Suprapubic skin (tissue), 4 donors: ENCODE data around the gene SLC30A7. TPM values are rescaled to one million over a fixed set of nuclear protein-coding genes. Genes with fewer than 3 reads are reported as not detected.
"Not testable (repeated sequence)": the region's sequence is repeated elsewhere in the genome, so short reads cannot be mapped to it uniquely, and the experiment has no call there.

Experiments used
- DNase-seq, 2 donors: peaks; one replicate each; pipeline ENCODE4 v3.0.0-alpha.2; 2019; ENCODE audit warnings: low spot score in 2 of 2
- H3K27ac ChIP-seq: fragments of 200-600 bp; sonication (generic); one replicate; pipeline ENCODE4 v1.5.1; 2019
- H3K27me3 ChIP-seq: fragments of 200-600 bp; sonication (generic); one replicate; pipeline ENCODE4 v1.5.1; 2019
- H3K36me3 ChIP-seq: fragments of 200-600 bp; sonication (generic); one replicate; pipeline ENCODE4 v1.5.1; 2019
- H3K4me1 ChIP-seq: fragments of 200-600 bp; sonication (generic); one replicate; pipeline ENCODE4 v1.5.1; 2019
- H3K4me3 ChIP-seq: fragments of 200-600 bp; sonication (generic); one replicate; pipeline ENCODE4 v1.5.1; 2019; ENCODE audit warnings: mild to moderate bottlenecking
- H3K9me3 ChIP-seq: fragments of 200-600 bp; sonication (generic); one replicate; pipeline ENCODE4 v1.5.1; 2019
- EP300 ChIP-seq: sonication (generic); formaldehyde crosslinking; IDR thresholded peaks from one replicate; pipeline ENCODE4 v1.6.1; 2017; ENCODE audit warnings: antibody characterized with exemption
- POLR2A ChIP-seq, 2 donors: fragments of 450-650 bp; IDR thresholded peaks; one replicate each; pipeline ENCODE4 v1.6.1; 2017; ENCODE audit warnings: antibody characterized with exemption in 2 of 2, mild to moderate bottlenecking in 2 of 2, moderate library complexity in 2 of 2
- POLR2AphosphoS5 ChIP-seq, 3 donors: sonication (generic); formaldehyde crosslinking; IDR thresholded peaks; one replicate each; pipeline ENCODE4 v1.6.1; 2017; ENCODE audit warnings: antibody characterized with exemption in 3 of 3
- WGBS: methylation state at CpG from one replicate; pipeline ENCODE4 v1.1.5; 2018; 5-methylcytosine and 5-hydroxymethylcytosine counted together
- total RNA-seq, 4 donors: library from RNA; depleted of rRNA; stranded (reverse); fragments of >200 nt; gene quantifications; one replicate each; pipeline ENCODE4 v1.1.0, GENCODE V29; 2016
- TF ChIP-seq, protein P1 (sequence below), 2 donors: fragments of 200-600 bp in 1 of 2; fragments of 450-650 bp in 1 of 2; sonication (generic) in 1 of 2; IDR thresholded peaks; one replicate each; pipeline ENCODE4 v1.5.1; 2016 to 2019; ENCODE audit warnings: antibody characterized with exemption in 2 of 2, mild to moderate bottlenecking in 1 of 2, moderate library complexity in 1 of 2

The SLC30A7 gene, protein sequence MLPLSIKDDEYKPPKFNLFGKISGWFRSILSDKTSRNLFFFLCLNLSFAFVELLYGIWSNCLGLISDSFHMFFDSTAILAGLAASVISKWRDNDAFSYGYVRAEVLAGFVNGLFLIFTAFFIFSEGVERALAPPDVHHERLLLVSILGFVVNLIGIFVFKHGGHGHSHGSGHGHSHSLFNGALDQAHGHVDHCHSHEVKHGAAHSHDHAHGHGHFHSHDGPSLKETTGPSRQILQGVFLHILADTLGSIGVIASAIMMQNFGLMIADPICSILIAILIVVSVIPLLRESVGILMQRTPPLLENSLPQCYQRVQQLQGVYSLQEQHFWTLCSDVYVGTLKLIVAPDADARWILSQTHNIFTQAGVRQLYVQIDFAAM
- total RNA-seq, result 10 to 100 TPM; 16.4 to 22.5 (median 19.5) TPM

DNA sequence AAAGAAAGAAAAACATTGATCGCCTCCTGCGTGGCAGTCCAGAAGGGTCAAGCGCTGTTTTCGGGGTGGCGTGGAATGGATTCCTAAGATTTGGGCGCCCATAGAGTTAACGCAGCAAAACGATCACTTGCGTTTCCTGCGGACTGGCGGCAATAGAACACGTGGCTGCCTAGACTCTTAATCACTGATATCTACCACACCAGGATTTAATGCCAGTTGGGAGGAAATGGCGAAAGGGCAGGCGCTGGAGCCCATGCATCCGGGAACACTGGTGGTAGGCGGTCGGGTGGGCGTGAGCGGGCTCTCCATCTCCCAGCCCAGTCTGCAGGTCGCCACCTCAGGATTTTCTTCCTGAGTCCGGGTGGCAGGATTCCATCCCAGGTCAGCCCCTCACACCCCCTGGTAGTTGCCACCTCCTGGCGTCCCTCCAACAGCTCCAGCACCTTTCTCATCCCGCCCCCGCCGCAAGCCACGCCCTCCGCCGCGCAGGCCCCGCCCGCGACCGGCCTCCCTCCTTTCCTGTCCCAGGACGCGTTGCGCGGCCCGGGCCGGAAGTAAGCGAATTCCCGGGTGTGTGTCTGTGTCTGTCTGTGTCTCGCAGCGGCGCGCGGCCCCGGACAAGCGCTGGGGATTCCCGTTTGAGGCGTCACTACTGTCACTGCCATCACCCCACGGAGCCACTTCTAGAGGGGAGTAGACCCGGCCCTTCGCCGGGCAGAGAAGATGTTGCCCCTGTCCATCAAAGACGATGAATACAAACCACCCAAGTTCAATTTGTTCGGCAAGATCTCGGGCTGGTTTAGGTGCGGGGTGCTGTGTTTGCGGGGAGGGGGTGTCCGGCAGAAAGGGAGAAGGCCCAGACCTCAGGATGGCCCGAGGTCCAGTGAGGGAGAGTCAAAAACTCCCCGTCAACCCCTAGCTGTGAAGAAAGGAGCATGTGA lies at the start of gene SLC30A7:
Gene SLC30A7, plus strand, starts transcription at position 551 of the 941 bp plus-strand sequence. Its CDS starts 173 bp downstream, at position 724.
- Histone ChIP-seq H3K27me3 (no peaks in the 10 kb centered on the region), H3K9me3 (no peaks in the 10 kb centered on the region), H3K4me1 (peaks cover 33% of the 10 kb centered on the region), H3K36me3 (peaks cover 19% of the 10 kb centered on the region), H3K4me3 (peak within 1 kb of the TSS; percentile 87), H3K27ac (peak within 1 kb of the TSS; percentile 96)
- TF ChIP-seq POLR2AphosphoS5 (IDR thresholded peaks at IDR 0.05), result peak; percentile 32 to 76 (median 65)
- TF ChIP-seq EP300, result no peak
- peak; percentile 30 to 84 for TF ChIP-seq POLR2A (IDR thresholded peaks at IDR 0.05)
- TF ChIP-seq, protein P1, sequence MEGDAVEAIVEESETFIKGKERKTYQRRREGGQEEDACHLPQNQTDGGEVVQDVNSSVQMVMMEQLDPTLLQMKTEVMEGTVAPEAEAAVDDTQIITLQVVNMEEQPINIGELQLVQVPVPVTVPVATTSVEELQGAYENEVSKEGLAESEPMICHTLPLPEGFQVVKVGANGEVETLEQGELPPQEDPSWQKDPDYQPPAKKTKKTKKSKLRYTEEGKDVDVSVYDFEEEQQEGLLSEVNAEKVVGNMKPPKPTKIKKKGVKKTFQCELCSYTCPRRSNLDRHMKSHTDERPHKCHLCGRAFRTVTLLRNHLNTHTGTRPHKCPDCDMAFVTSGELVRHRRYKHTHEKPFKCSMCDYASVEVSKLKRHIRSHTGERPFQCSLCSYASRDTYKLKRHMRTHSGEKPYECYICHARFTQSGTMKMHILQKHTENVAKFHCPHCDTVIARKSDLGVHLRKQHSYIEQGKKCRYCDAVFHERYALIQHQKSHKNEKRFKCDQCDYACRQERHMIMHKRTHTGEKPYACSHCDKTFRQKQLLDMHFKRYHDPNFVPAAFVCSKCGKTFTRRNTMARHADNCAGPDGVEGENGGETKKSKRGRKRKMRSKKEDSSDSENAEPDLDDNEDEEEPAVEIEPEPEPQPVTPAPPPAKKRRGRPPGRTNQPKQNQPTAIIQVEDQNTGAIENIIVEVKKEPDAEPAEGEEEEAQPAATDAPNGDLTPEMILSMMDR (IDR thresholded peaks at IDR 0.05), result no peak
- under 1% methylated on average over 52 of the region's 62 CpGs for WGBS
- peak; percentile 97 to 98 for DNase-seq

DNA sequence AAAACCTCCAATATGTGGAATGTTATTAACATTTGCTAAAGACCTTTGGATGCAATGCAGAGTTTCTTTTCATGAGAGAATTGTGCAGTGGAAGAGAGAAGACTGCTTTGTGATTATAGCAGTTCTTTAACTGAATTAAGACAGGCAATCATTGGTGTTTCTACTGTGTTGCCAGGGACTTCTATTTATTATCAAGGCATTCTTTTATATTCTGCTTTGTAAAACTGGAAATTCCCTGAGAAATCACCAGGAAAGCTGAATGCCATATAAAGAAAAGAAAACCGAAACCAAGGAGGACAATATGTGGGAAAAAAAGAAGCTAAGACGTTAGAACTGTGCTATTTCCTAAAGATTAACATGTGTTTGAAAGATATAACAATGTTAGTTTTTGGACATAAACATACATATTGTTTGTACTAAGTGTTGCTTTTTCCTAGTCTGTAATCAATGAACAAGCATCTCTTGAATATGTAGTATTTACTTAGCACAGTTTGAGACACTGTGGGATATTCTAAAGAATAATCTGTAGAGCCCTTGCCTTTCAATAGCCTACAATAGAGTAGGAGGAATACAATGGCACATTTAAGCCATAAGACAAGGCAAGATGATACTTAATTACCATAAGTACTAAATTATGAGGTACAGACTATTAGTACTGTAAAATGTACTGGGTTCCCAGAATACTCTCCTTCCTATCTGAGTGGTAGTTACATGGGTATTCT lies 48.4 kb upstream of the SLC30A7 start:
- H3K36me3 ChIP-seq, result no peaks in the 10 kb centered on the region
- 0% methylated on average over 2 of the region's 2 CpGs for WGBS
- H3K27ac ChIP-seq, result no peak overlapping the region

DNA sequence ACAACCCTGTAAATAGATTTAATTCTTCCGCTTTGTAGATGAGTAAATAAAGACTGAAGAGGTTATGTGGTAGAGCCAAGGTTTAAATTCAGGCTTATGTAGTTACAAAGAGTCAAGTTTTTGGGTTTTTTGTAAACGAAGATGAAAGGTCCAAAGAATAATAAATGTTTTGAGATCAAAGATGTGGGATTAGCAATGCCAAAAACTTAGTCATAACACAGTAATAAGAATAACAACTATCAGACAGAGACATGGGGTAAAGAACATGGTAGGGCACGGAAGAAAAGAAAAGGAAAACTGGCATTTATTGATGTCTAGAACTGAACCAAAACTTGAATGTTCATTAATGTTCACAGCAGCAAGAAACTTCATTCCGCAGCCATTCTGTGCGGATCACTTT lies 44.2 kb upstream of the SLC30A7 start:
- TF ChIP-seq EP300 (no peak), POLR2A (IDR thresholded peaks at IDR 0.05) (no peak)
- TF ChIP-seq, protein P1 (IDR thresholded peaks at IDR 0.05), result no peak
- no peaks in the 10 kb centered on the region for H3K27me3 ChIP-seq
- 78% methylated on average over 5 of the region's 5 CpGs for WGBS

More for the DNA sequence above, 48.4 kb upstream of the SLC30A7 start:
- H3K9me3 ChIP-seq, result no peaks in the 10 kb centered on the region
- TF ChIP-seq, protein P1 (IDR thresholded peaks at IDR 0.05), result no peak
- TF ChIP-seq POLR2A (IDR thresholded peaks at IDR 0.05), result no peak
- TF ChIP-seq EP300, result no peak
- TF ChIP-seq POLR2AphosphoS5 (IDR thresholded peaks at IDR 0.05), result no peak
- no peaks in the 10 kb centered on the region for H3K27me3 ChIP-seq
- H3K4me3 ChIP-seq, result no peak overlapping the region
- DNase-seq, result no peak
- H3K4me1 ChIP-seq, result no peaks in the 10 kb centered on the region

DNA sequence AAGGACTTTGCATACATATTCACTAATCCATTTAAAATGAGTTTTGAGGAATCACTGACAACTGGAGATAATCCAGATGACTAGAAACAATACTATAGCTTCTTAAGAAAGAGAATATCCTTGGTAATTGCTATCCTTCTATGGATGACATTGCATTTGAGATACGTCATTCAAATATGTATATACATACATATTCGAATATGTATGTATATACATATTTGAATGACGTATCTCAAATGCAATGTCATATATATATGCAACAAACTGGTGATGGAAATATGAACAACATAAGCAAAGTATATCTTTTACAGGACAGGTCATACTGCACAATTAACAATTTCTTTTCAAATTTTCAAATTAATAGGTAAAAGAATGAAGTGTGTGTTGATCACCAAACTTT lies 42.9 kb upstream of the SLC30A7 start:
- DNase-seq, result no peak
- Histone ChIP-seq H3K4me1 (no peaks in the 10 kb centered on the region), H3K4me3 (no peak overlapping the region), H3K27me3 (no peaks in the 10 kb centered on the region), H3K36me3 (no peaks in the 10 kb centered on the region), H3K27ac (no peak overlapping the region), H3K9me3 (no peaks in the 10 kb centered on the region)
- 93% methylated on average over 3 of the region's 3 CpGs for WGBS
- TF ChIP-seq, protein P1 (IDR thresholded peaks at IDR 0.05), result no peak
- TF ChIP-seq EP300 (no peak), POLR2AphosphoS5 (IDR thresholded peaks at IDR 0.05) (no peak), POLR2A (IDR thresholded peaks at IDR 0.05) (no peak)

More for the DNA sequence above, 44.2 kb upstream of the SLC30A7 start:
- no peaks in the 10 kb centered on the region for H3K36me3 ChIP-seq
- no peak overlapping the region for H3K27ac ChIP-seq
- no peaks in the 10 kb centered on the region for H3K9me3 ChIP-seq
- H3K4me1 ChIP-seq, result no peaks in the 10 kb centered on the region
- no peak for DNase-seq
- no peak overlapping the region for H3K4me3 ChIP-seq

DNA sequence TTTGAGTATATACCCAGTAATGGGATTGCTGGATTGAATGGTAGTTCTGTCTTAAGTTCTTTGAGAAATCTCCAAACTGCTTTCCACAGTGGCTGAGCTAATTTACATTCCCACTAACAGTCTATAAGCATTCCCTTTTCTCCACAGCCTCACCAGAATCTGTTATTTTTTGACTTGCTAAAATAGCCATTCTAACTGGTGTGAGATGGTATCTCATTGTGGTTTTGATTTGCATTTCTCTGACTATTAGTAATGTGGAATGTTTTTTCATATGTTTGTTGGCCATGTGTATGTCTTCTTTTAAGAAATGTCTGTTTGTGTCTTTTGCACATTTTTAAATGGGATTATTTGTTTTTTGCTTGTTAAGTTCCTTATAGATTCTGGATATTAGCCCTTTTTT lies 40.8 kb upstream of the SLC30A7 start:
- not testable (repeated sequence) for H3K27me3 ChIP-seq, DNase-seq, H3K36me3 ChIP-seq, H3K9me3 ChIP-seq, H3K4me3 ChIP-seq, H3K4me1 ChIP-seq, H3K27ac ChIP-seq
